NOMO-1 treated with DMSO at 0.1 percent for 48 hours (cell line): Measurements from ENCODE around the gene FDXACB1.

Source experiments
- DNase-seq: peaks from one replicate; lab custom pipeline; 2025; ENCODE audit not compliant: unreplicated experiment; lab: John Stamatoyannopoulos, UW

FDXACB1 gene

DNA sequence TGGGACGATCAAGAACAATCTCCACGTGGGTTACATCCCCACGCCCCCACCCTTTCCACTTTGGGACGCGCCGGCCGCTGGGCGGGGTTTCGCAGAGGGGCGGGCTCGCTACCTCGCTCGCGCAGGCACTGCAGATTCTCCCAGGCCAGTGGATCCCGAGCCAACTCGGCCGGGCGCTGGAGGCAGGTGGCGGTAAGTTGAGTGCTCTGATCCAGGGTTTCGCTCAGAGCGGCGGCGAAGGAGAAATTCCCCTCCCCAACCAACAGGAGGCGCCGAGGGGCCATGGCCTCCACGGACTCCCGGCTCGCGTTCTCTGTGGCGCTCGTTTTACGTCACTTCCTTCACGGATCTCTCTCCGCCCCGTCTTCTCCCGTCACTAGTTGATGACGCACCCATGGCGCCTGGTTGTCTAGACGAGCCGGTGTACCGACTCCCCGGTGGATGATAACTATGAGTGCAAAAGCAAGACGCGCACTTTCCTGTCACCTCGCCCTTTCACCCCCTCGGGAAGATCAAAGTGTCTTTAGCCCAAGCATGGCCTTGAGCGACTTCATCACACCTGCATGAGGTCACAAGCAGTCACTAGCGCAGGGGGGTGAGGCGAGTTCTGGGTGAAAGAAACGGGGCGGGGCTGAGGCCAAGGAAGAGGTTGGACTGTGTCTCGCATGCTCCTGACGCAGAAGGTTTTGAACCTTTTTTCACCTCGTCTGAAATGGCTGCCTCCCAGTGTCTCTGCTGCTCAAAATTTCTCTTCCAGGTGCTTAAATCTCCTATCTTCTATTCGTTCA, at the start of gene FDXACB1, which contains the start of gene CFAP68:
FDXACB1 (minus strand) TSS at position 317 of the 788 bp plus-strand sequence; CDS start at position 284, 33 bp downstream.
CFAP68 (plus strand) TSS at position 693 of the 788 bp plus-strand sequence; CDS start at position 713, 20 bp downstream.
- DNase-seq, result peak; percentile 97

GRCh38 chr11:111926505-111927391, 47.8 kb upstream of the FDXACB1 start:
- peak; percentile 96 for DNase-seq

GRCh38 chr11:111925953-111926352, 47.0 kb upstream of the FDXACB1 start:
- no peak for DNase-seq

- no peak for DNase-seq
Observed at GRCh38 chr11:111923951-111924350, 45.0 kb upstream of the FDXACB1 start.

DNA sequence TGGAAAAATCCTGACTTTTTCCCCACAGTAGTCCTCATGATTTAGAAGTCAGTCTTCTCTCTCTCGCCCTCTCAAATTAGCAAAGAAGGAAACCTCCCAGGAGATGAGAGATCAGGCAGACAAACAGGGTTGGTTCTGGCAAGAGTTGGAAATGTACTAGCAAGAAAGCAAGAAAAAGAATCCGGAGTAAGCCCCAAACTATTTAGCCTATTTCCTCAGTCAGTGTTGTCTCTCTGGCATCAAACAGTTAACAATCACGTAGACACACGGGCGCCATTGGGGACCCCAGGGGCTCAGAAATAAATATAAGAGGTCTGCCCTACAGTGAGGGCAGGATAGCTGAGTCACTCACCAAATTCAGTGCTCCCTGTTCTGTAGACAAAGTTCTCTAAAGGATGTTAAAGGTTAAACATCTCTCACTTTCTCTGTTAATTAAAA, 44.4 kb upstream of the FDXACB1 start:
- no peak for DNase-seq

- peak; percentile 30 for DNase-seq
Observed at GRCh38 chr11:111922803-111923202, 43.8 kb upstream of the FDXACB1 start.

DNA sequence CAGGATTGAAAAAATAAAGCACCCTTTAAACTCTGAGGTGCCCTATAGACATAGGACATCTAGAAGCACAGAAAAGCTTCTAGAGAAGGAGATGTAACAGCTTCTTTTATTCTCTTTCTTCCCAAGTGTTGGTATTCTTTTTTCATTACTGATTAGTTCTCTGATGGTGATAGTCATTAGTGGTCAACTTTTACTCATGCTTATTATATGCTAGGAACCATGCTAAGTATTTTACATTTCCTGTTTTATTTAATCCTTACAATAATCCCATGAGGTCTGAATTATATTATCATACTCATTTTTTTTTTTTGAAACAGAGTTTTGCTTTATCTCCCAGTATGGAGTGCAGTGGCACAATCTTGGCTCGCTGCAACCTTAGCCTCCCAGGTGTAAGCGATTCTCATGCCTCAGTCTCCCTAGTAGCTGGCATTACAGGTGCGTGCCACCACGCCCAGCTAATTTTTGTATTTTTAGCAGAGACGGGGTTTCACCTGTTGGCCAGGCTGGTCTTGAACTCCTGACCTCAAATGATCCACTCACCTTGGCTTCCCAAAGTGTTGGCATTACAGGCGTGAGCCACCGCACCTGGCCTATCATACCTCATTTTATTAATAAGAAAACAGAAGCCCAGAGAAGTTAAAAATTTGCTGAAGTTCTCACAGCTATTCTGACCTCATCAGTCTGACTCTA, 42.7 kb upstream of the FDXACB1 start:
- no peak for DNase-seq

GRCh38 chr11:111920908-111921307, 41.9 kb upstream of the FDXACB1 start:
- DNase-seq, result no peak

GRCh38 chr11:111918390-111919256, 39.7 kb upstream of the FDXACB1 start, which contains the start of gene C11orf52:
Gene C11orf52, plus strand, starts transcription at chr11:111918913. Its CDS starts 60 bp downstream, at chr11:111918973.
- no peak for DNase-seq

GRCh38 chr11:111917788-111918187, 38.8 kb upstream of the FDXACB1 start:
- no peak for DNase-seq

DNA sequence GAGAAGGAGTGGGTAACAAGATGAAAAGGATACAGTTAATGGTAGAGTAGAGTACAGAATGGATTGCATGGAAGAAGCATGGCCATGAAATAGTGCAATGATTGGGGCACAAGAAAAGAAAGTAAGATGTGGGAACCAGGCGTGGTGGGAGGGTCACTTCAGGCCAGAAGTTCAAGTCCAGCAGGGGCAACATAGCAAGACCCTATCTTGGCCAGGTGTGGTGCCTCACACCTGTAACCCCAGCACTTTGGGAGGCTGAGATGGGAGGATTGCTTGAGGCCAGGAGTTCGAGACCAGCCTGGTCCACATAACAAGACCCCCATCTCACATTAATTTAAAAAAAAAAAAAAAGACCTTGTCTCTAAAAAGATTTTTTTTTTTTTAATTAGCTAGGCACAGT, 38.3 kb upstream of the FDXACB1 start:
- DNase-seq, result no peak

DNA sequence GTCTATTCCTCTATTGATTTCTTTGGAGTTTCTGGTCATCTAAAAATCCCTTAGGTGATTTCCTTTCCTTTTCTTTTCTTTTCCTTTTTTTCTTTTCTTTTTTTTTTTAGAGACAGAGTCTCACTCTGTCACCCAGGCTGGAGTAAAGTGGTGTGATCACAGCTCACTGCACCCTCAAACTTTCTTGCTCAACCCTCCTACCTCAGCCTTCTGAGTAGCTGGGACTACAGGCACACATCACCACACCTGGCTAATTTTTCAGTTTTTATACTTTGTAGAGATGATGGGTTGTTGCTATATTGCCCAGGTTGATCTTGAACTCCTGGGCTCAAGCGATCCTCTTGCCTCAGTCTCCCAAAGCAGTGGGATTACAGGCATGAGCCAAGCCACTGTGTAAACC, 37.8 kb upstream of the FDXACB1 start:
- DNase-seq, result no peak

DNA sequence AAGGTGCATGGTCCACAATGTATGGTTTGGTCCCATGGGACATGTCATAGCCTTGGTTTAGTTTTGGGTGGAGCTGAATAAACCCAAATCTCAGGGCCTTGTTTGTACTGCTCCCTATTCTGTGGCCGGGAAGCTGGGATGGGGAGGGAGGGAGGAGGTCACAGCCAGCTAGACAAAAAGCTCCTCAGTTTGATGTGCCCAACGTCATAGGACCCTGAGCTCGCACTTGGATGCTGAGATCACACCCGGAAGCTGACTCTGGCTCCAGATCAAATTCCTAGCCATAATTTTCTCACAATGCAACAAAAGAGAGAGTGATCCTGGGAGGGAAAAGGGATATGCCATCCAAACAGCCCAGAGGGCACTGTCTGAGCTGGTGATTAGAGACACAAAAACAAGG, 35.0 kb upstream of the FDXACB1 start:
- DNase-seq, result no peak

- DNase-seq, result no peak
Observed at GRCh38 chr11:111913031-111913861, 34.3 kb upstream of the FDXACB1 start.

- no peak for DNase-seq
Observed at GRCh38 chr11:111912535-111912934, 33.6 kb upstream of the FDXACB1 start, which contains the start of gene HSPB2. Gene HSPB2, plus strand, starts transcription at chr11:111912734. Its CDS starts 96 bp downstream, at chr11:111912830.

- DNase-seq, result no peak
Observed at GRCh38 chr11:111911563-111912401, 32.8 kb upstream of the FDXACB1 start, which contains the start of gene CRYAB. Gene CRYAB, minus strand, starts transcription at chr11:111911770. Its CDS starts 46 bp downstream, at chr11:111911724.

DNA sequence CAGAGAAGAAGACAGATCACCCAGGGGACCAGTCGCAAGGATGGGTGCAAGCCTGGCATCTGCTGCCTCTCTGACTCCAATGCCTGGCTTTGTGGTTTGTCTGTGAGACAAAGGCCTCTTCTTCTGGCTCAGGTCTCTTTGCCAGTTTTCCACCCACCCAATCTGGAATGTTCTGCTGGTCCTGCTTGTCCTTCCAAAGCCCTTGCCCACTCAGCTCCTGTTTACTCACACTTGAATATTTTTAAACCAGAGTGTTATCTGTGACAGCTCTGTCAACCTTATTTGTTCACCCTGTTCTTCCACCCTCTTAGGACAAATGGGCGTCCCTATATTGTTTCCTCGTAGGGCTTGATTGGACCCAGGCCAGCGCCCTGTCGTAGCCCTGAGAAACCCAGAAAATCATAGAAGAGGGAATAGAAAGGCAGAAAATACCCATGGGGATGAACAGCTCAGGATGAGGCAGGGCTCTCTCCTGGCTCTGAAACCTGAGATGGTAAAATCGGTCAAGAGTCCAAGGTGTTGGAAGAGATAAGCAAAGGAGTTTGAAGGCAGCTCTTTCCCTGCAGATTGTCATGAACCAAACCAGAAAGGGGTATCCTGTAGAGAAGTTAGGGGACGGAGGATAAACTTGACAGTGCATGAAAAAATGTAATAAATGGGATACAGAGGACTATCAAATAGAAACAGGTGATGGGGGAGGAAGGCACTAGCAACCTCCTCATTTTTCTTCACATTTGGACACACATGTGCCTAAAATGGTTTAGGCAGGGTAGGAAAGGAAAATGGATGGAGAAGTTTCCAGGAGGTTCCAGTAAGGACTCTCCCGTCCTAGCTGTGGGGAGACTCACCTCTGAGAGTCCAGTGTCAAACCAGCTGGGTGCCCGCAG, 32.0 kb upstream of the FDXACB1 start:
- no peak for DNase-seq
